ENCODE data around the gene UBASH3B.

UBASH3B gene

GRCh38 chr11:122749005-122749687, 93.6 kb downstream of the UBASH3B start:
- peak; percentile 89 for DNase-seq (ENCODE audit: low read depth)
- H3K4me3 ChIP-seq (ENCODE audit: low read length), result no peak overlapping the region
- no peak for TF ChIP-seq CTCF (IDR thresholded peaks at IDR 0.05; ENCODE audit: insufficient read depth, low read depth, low read length, missing control alignments)

- H3K4me3 ChIP-seq (ENCODE audit: low read length), result no peak overlapping the region
- TF ChIP-seq CTCF (IDR thresholded peaks at IDR 0.05; ENCODE audit: insufficient read depth, low read depth, low read length, missing control alignments), result no peak
- DNase-seq (ENCODE audit: low read depth), result no peak
Measured at GRCh38 chr11:122750049-122750448, 94.5 kb downstream of the UBASH3B start.

- DNase-seq (ENCODE audit: low read depth), result peak; percentile 25
- H3K4me3 ChIP-seq (ENCODE audit: low read length), result no peak overlapping the region
- no peak for TF ChIP-seq CTCF (IDR thresholded peaks at IDR 0.05; ENCODE audit: insufficient read depth, low read depth, low read length, missing control alignments)
Measured at GRCh38 chr11:122751292-122752070, 96.0 kb downstream of the UBASH3B start.

- no peak for DNase-seq (ENCODE audit: low read depth)
- TF ChIP-seq CTCF (IDR thresholded peaks at IDR 0.05; ENCODE audit: insufficient read depth, low read depth, low read length, missing control alignments), result no peak
- no peak overlapping the region for H3K4me3 ChIP-seq (ENCODE audit: low read length)
Measured at GRCh38 chr11:122754028-122754427, 98.5 kb downstream of the UBASH3B start.

- H3K4me3 ChIP-seq (ENCODE audit: low read length), result no peak overlapping the region
- peak; percentile 42 for TF ChIP-seq CTCF (IDR thresholded peaks at IDR 0.05; ENCODE audit: insufficient read depth, low read depth, low read length, missing control alignments)
Measured at GRCh38 chr11:122754553-122755322, 99.2 kb downstream of the UBASH3B start.

GRCh38 chr11:122755409-122755808, 99.9 kb downstream of the UBASH3B start:
- DNase-seq (ENCODE audit: low read depth), result no peak
- H3K4me3 ChIP-seq (ENCODE audit: low read length), result no peak overlapping the region
- TF ChIP-seq CTCF (IDR thresholded peaks at IDR 0.05; ENCODE audit: insufficient read depth, low read depth, low read length, missing control alignments), result no peak

More at GRCh38 chr11:122754553-122755322, 99.2 kb downstream of the UBASH3B start:
- DNase-seq (ENCODE audit: low read depth), result no peak

All from epithelial cell of esophagus (primary cell).